ENCODE results near the gene SH3BGRL. TPM values are rescaled to one million over a fixed set of nuclear protein-coding genes. Genes with fewer than 3 reads are reported as not detected.

The SH3BGRL gene
- total RNA-seq, 2 experiments from 2014 or later: 32.8 to 32.9 TPM

- Mint-ChIP-seq H3K36me3 (peaks cover 38% of the 10 kb centered on the region), H3K9me3 (peaks cover 3% of the 10 kb centered on the region), H3K4me1 (peaks cover 1% of the 10 kb centered on the region), H3K27me3 (no peaks in the 10 kb centered on the region), H3K4me3 (no peak overlapping the region), H3K27ac (no peak overlapping the region)
- DNase-seq: no peak
Measured at GRCh38 chrX:81237516-81237915, 35.6 kb downstream of the SH3BGRL start.

DNA sequence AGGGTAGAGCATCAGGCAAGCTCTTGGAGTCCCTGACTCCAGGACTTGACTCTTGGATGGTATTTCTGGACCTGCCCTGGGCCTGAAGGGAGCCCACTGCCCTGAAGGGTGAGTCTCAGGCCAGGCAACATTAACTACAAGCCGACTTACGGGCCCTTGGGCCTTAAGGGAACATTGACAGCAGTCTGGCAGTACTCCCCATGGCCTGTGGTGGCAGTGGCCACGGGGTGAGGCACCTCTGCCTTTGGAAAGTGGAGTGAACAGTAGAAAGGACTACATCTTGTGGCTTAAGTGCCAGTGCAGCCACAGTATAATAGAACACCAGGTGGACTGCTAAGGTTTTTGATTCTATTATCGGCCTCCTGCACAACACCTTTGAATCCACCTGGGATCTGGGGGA is 36.3 kb downstream of the SH3BGRL start:
- peaks cover 43% of the 10 kb centered on the region for H3K36me3 Mint-ChIP-seq
- H3K27me3 Mint-ChIP-seq: no peaks in the 10 kb centered on the region
- no peak overlapping the region for H3K4me3 Mint-ChIP-seq
- peaks cover 2% of the 10 kb centered on the region for H3K4me1 Mint-ChIP-seq
- no peak for DNase-seq
- H3K9me3 Mint-ChIP-seq: peaks cover 3% of the 10 kb centered on the region
- no peak overlapping the region for H3K27ac Mint-ChIP-seq

DNA sequence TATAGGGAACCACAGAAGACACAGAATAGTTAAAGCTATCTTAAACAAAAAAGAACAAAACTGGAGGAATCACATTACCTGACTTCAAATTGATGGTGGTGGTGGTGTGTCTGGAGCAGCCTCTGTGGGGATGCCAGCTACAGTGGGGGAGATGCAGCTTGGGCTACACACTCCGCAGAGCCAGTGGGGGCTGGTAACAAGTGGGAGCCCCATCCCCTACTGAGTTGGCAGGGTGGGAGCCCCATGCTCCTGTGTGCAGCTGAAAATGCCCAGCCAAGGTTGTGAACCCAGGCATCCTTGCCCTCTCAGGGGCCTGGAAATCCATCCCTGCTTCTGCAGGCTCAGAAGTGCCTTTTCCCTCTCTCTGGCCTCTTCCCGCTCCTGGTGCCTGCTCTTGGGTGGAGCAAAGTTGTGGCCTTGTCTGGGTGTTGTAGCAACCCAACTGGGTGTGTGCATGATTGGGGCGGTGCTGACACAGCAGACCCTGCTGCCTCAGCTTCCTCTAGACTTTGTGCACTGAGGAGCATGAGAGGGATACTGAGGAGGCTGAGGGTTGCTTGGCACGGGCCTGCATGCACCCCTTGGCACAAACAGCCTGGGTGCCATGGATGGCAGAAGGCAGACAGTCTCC is 38.9 kb downstream of the SH3BGRL start:
- H3K4me3 Mint-ChIP-seq: no peak overlapping the region

DNA sequence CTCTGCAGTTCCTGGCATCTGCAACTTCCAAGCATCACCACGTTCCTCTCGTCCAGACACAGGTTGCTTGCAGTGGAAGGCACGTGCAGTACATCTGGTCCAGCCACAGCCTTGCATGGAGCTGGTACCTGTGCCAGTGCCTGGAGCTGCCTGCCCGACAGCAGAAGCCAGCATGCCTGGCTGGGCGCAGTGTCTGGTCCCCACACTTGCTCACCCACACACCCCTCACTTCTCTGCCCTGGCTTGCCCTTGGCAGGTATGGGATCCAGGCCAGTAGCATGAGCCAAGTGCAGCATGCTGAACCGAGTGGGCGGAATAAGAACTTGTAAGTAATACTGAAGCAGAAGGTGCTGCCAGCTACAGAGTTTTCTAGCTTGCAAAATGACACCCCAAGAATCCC is 39.9 kb downstream of the SH3BGRL start:
- peaks cover 5% of the 10 kb centered on the region for H3K4me1 Mint-ChIP-seq
- no peak overlapping the region for H3K27ac Mint-ChIP-seq
- no peaks in the 10 kb centered on the region for H3K27me3 Mint-ChIP-seq
- H3K36me3 Mint-ChIP-seq: peaks cover 39% of the 10 kb centered on the region
- H3K9me3 Mint-ChIP-seq: peaks cover 2% of the 10 kb centered on the region
- no peak overlapping the region for H3K4me3 Mint-ChIP-seq
- DNase-seq: no peak

More for the DNA sequence above, 38.9 kb downstream of the SH3BGRL start:
- Mint-ChIP-seq H3K27me3 (no peaks in the 10 kb centered on the region), H3K36me3 (peaks cover 41% of the 10 kb centered on the region), H3K4me1 (peaks cover 2% of the 10 kb centered on the region), H3K27ac (no peak overlapping the region), H3K9me3 (peaks cover 3% of the 10 kb centered on the region)
- no peak for DNase-seq

DNA sequence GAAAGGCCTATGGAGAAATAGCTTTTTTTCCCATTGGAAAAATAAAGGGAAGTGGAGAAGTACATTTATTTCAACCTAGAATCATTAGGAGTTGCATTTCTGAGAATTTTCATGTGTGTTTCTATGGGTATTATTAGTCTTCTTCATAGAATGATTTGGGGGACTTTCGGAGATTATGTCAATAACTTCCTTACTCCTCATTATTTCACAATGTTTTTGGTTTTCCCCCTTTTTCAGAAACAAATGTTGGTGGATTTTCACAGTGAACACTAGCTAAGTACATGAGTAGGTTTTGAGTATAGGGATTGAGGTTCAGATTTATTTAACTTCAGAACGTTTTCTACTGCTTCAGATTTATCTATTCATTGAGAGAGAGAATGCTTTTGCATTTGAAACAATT is 54.0 kb downstream of the SH3BGRL start:
- Mint-ChIP-seq H3K36me3 (no peaks in the 10 kb centered on the region), H3K27me3 (no peaks in the 10 kb centered on the region), H3K27ac (no peak overlapping the region), H3K9me3 (no peaks in the 10 kb centered on the region), H3K4me3 (no peak overlapping the region), H3K4me1 (peaks cover 14% of the 10 kb centered on the region)
- DNase-seq: no peak

- H3K4me3 Mint-ChIP-seq: no peak overlapping the region
- H3K9me3 Mint-ChIP-seq: no peaks in the 10 kb centered on the region
- no peak overlapping the region for H3K27ac Mint-ChIP-seq
- H3K36me3 Mint-ChIP-seq: no peaks in the 10 kb centered on the region
- H3K4me1 Mint-ChIP-seq: peaks cover 14% of the 10 kb centered on the region
- no peak for DNase-seq
- H3K27me3 Mint-ChIP-seq: no peaks in the 10 kb centered on the region
Measured at GRCh38 chrX:81257817-81258216, 55.9 kb downstream of the SH3BGRL start.

- no peak overlapping the region for H3K4me3 Mint-ChIP-seq
- H3K27me3 Mint-ChIP-seq: no peaks in the 10 kb centered on the region
- H3K4me1 Mint-ChIP-seq: peaks cover 14% of the 10 kb centered on the region
- H3K27ac Mint-ChIP-seq: no peak overlapping the region
- no peak for DNase-seq
- no peaks in the 10 kb centered on the region for H3K9me3 Mint-ChIP-seq
- H3K36me3 Mint-ChIP-seq: no peaks in the 10 kb centered on the region
Measured at GRCh38 chrX:81259020-81259713, 57.3 kb downstream of the SH3BGRL start.

DNA sequence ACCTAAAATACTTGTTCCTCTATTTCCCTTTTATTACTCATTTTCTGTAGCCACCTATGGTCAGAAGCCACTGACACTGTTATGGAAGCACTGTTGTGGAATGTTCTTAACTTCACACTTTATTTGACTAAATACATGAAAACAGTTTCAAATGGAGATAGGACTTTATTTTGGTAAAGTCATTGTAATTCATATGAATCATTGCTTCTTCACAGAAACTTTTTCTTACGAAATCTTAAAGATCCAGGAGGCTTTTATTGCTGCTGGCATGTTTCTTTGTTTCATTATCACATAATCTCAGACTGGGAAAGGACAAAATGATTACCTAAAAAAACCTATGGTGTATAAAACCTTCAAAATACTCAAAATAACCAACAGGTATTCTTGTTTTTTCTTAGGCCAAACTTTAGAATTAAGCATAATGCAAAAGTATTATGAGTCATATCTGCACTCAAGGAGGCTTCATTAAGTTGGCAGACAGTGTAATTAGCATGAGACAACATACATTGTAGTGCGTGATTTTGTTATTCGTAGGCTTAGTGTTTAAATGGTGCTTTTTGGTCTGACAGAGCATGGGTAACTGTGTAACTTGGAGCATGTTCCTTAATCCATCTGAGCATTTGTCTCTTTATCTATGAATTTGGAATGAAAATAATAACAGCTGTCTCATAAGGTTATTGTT is 58.0 kb downstream of the SH3BGRL start:
- no peaks in the 10 kb centered on the region for H3K36me3 Mint-ChIP-seq
- H3K27me3 Mint-ChIP-seq: no peaks in the 10 kb centered on the region
- peaks cover 14% of the 10 kb centered on the region for H3K4me1 Mint-ChIP-seq
- no peak overlapping the region for H3K4me3 Mint-ChIP-seq
- H3K9me3 Mint-ChIP-seq: no peaks in the 10 kb centered on the region
- H3K27ac Mint-ChIP-seq: no peak overlapping the region
- DNase-seq: no peak

GRCh38 chrX:81261576-81261975 is 59.7 kb downstream of the SH3BGRL start:
- H3K9me3 Mint-ChIP-seq: peaks cover 6% of the 10 kb centered on the region
- H3K4me1 Mint-ChIP-seq: peaks cover 14% of the 10 kb centered on the region
- H3K27me3 Mint-ChIP-seq: no peaks in the 10 kb centered on the region
- H3K36me3 Mint-ChIP-seq: peaks cover 11% of the 10 kb centered on the region
- no peak overlapping the region for H3K4me3 Mint-ChIP-seq
- H3K27ac Mint-ChIP-seq: no peak overlapping the region
- no peak for DNase-seq

DNA sequence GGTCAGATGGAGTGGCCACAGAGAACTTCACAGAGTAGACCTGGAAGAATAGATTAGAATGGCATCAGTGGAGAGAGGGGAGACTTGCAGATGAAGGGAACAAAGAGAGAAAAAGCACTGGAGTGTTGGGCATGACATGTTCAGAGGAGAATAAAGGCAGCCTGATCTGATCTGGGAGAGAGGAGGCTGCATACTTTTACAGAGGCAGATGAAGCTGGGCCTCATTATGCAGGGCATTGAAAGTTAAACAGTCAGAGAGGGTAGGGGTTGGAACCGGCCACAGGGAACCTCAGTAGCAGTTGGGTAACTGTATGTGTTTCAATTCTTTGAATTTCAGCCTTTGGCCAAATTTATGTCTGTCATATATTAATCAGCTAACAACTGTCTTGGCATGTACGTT is 61.2 kb downstream of the SH3BGRL start:
- no peak overlapping the region for H3K4me3 Mint-ChIP-seq
- no peak overlapping the region for H3K27ac Mint-ChIP-seq
- no peaks in the 10 kb centered on the region for H3K27me3 Mint-ChIP-seq
- H3K4me1 Mint-ChIP-seq: peaks cover 15% of the 10 kb centered on the region
- DNase-seq: no peak
- peaks cover 25% of the 10 kb centered on the region for H3K36me3 Mint-ChIP-seq
- peaks cover 6% of the 10 kb centered on the region for H3K9me3 Mint-ChIP-seq

GRCh38 chrX:81278616-81279015 is 76.7 kb downstream of the SH3BGRL start:
- DNase-seq: no peak
- H3K27ac Mint-ChIP-seq: no peak overlapping the region

GRCh38 chrX:81280148-81280547 is 78.2 kb downstream of the SH3BGRL start:
- no peak overlapping the region for H3K27ac Mint-ChIP-seq
- peaks cover 44% of the 10 kb centered on the region for H3K36me3 Mint-ChIP-seq
- no peak overlapping the region for H3K4me3 Mint-ChIP-seq
- H3K9me3 Mint-ChIP-seq: peaks cover 18% of the 10 kb centered on the region
- no peak for DNase-seq
- H3K4me1 Mint-ChIP-seq: no peaks in the 10 kb centered on the region
- no peaks in the 10 kb centered on the region for H3K27me3 Mint-ChIP-seq

More at GRCh38 chrX:81278616-81279015, 76.7 kb downstream of the SH3BGRL start:
- Mint-ChIP-seq H3K9me3 (peaks cover 11% of the 10 kb centered on the region), H3K27me3 (no peaks in the 10 kb centered on the region), H3K4me3 (no peak overlapping the region), H3K36me3 (peaks cover 37% of the 10 kb centered on the region), H3K4me1 (no peaks in the 10 kb centered on the region)

DNA sequence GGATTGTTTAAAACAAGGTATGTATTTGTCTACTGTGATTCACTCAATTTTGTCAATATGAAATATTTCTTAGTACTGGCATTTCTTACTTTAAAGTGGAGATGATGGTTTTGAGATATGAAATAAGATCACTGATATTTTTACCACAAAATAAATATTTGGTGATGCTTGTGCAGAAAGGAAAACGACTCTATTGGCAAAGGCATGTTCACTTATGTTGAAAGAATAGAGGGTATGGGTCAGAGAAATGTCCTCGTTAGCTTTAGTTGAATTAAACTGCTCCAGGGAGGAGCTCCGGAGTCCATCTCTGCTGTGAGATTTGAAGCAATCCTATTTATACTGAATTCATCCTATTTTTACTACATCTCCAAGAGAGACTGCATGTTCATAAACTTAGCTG is 84.2 kb downstream of the SH3BGRL start:
- H3K4me1 Mint-ChIP-seq: no peaks in the 10 kb centered on the region
- no peak overlapping the region for H3K27ac Mint-ChIP-seq
- H3K9me3 Mint-ChIP-seq: peaks cover 24% of the 10 kb centered on the region
- H3K4me3 Mint-ChIP-seq: no peak overlapping the region
- no peak for DNase-seq
- H3K27me3 Mint-ChIP-seq: no peaks in the 10 kb centered on the region
- peaks cover 42% of the 10 kb centered on the region for H3K36me3 Mint-ChIP-seq

GRCh38 chrX:81286608-81287007 is 84.7 kb downstream of the SH3BGRL start:
- Mint-ChIP-seq H3K9me3 (peaks cover 23% of the 10 kb centered on the region), H3K4me3 (no peak overlapping the region), H3K27me3 (no peaks in the 10 kb centered on the region), H3K36me3 (peaks cover 42% of the 10 kb centered on the region), H3K27ac (no peak overlapping the region), H3K4me1 (no peaks in the 10 kb centered on the region)
- no peak for DNase-seq

- H3K27ac Mint-ChIP-seq: no peak overlapping the region
- H3K9me3 Mint-ChIP-seq: peaks cover 18% of the 10 kb centered on the region
- no peaks in the 10 kb centered on the region for H3K27me3 Mint-ChIP-seq
- H3K4me3 Mint-ChIP-seq: no peak overlapping the region
- DNase-seq: no peak
- peaks cover 63% of the 10 kb centered on the region for H3K36me3 Mint-ChIP-seq
- H3K4me1 Mint-ChIP-seq: peaks cover 3% of the 10 kb centered on the region
Measured at GRCh38 chrX:81291996-81292395, 90.1 kb downstream of the SH3BGRL start.

Data from activated naive CD8-positive, alpha-beta T cell treated with anti-CD3 and anti-CD28 coated beads for 36 hours (primary cell).